ENCODE data around the gene FIBP.

Gene FIBP

GRCh38 chr11:65856689-65857499 lies 31.4 kb downstream of the FIBP start:
- Histone ChIP-seq H3K4ac (ENCODE audit: low read depth in 1 of 2, low read length in 2 of 2) (peak overlapping the region; percentile 79 to 99), H4K91ac (ENCODE audit: low read length) (peak overlapping the region; percentile 16), H2BK12ac (ENCODE audit: low read length in 2 of 2) (no peak overlapping the region), H2BK5ac (ENCODE audit: low read depth, low read length, poor library complexity, severe bottlenecking) (peak overlapping the region; percentile 9), H3K14ac (ENCODE audit: low read length in 2 of 2) (peak overlapping the region in 1 of 2 experiments; percentile 98), H3K9me3 (ENCODE audit: control insufficient read depth, low read length) (no peaks in the 10 kb centered on the region), H3K36me3 (ENCODE audit: control insufficient read depth in 1 of 2, insufficient read depth in 2 of 2, low read depth in 1 of 2, low read length in 2 of 2) (peaks cover 46 to 48% of the 10 kb centered on the region in 2 experiments), H4K8ac (ENCODE audit: low read length) (peak overlapping the region; percentile 27), H2AK5ac (ENCODE audit: low read length, severe bottlenecking) (no peak overlapping the region), H3K27me3 (ENCODE audit: control insufficient read depth in 1 of 2, insufficient read depth in 1 of 2, low read length in 2 of 2) (no peaks in the 10 kb centered on the region), H2AFZ (ENCODE audit: low read depth, low read length) (peak overlapping the region; percentile 34), H3K23ac (ENCODE audit: low read length in 2 of 2) (peak overlapping the region in 1 of 2 experiments; percentile 90), H3K4me3 (ENCODE audit: insufficient read depth in 1 of 2, low read depth in 1 of 2, low read length in 2 of 2) (peak overlapping the region; percentile 82 to 94), H3K79me1 (replicated peaks; ENCODE audit: low read length, poor library complexity, severe bottlenecking) (no peaks in the 10 kb centered on the region), H3K4me2 (ENCODE audit: low read length, poor library complexity, severe bottlenecking) (peak overlapping the region; percentile 64), H2BK120ac (ENCODE audit: low read depth, low read length) (no peak overlapping the region), H2BK15ac (ENCODE audit: low read depth, poor library complexity, severe bottlenecking) (no peak overlapping the region), H3K27ac (ENCODE audit: low read length, poor library complexity, severe bottlenecking) (peak overlapping the region; percentile 90), H3K9ac (ENCODE audit: low read length) (peak overlapping the region; percentile 94), H3K4me1 (ENCODE audit: control insufficient read depth, insufficient read depth, low read depth, low read length) (peaks cover 37% of the 10 kb centered on the region), H3K18ac (ENCODE audit: low read depth in 1 of 2, low read length in 2 of 2) (peak overlapping the region; percentile 97 to 98)
- DNase-seq = peak; percentile 69
- WGBS = 4% methylated on average over 40 of the region's 57 CpGs

GRCh38 chr11:65855927-65856363 lies 32.3 kb downstream of the FIBP start:
- peaks cover 53 to 55% of the 10 kb centered on the region in 2 experiments for H3K36me3 ChIP-seq (ENCODE audit: control insufficient read depth in 1 of 2, insufficient read depth in 2 of 2, low read depth in 1 of 2, low read length in 2 of 2)

DNA sequence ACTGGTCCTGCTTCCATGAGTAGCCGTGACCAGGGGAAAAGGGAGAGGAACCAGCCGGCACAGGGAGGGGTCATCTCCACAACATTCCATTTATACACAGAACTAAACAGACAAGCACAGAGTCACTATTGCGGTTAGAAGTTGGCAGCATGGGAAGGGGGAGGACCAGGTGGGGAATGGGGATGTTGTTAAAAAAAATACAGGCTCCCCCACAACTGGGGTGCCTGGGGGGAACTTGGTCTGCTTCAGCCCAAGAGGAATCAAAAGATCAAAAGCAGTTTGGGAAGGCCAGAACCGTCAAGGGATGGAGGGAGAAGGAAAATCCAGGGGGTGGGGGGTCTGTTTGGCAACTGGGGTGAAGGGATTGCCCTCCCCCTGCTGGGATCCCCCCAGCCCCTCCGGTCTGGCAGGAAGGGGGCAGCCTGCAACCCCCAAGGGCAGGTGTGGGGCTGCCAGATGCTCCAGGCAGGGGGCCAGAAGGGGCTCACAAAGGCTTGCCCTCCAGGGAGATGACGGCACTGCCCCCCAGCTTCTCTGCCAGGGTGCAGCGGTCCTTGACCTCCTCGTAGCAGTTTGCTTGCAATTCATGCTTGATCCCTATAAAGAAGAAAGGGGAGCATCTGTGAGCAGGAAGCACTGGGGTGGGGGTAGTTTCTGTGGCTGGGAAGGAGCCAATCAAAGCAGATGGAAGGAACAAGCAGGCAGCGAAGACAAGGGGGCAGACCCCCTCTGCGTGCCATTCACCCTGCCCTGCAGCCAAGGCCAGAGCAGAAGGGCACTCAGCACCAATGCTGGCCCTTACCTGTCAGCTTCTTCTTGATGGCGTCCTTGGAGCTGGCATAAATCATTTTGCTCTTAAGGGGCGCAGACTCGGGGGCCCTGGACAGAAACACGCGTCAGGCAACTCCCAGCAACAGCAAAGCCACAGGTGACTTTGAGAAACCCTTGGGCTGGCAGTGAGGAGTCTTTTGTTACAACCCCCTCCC lies 33.1 kb downstream of the FIBP start:
- Histone ChIP-seq H2AK5ac (ENCODE audit: low read length, severe bottlenecking) (no peak overlapping the region), H3K18ac (ENCODE audit: low read depth in 1 of 2, low read length in 2 of 2) (no peak overlapping the region), H2BK120ac (ENCODE audit: low read depth, low read length) (no peak overlapping the region), H2AFZ (ENCODE audit: low read depth, low read length) (no peak overlapping the region), H3K79me1 (replicated peaks; ENCODE audit: low read length, poor library complexity, severe bottlenecking) (peaks cover 5% of the 10 kb centered on the region), H3K23ac (ENCODE audit: low read length in 2 of 2) (no peak overlapping the region), H4K8ac (ENCODE audit: low read length) (no peak overlapping the region), H3K4me2 (ENCODE audit: low read length, poor library complexity, severe bottlenecking) (peak overlapping the region; percentile 8), H2BK12ac (ENCODE audit: low read length in 2 of 2) (no peak overlapping the region), H4K91ac (ENCODE audit: low read length) (no peak overlapping the region), H3K27ac (ENCODE audit: low read length, poor library complexity, severe bottlenecking) (no peak overlapping the region), H2BK5ac (ENCODE audit: low read depth, low read length, poor library complexity, severe bottlenecking) (no peak overlapping the region), H3K36me3 (ENCODE audit: control insufficient read depth in 1 of 2, insufficient read depth in 2 of 2, low read depth in 1 of 2, low read length in 2 of 2) (peaks cover 57 to 61% of the 10 kb centered on the region in 2 experiments), H3K4ac (ENCODE audit: low read depth in 1 of 2, low read length in 2 of 2) (no peak overlapping the region), H3K14ac (ENCODE audit: low read length in 2 of 2) (no peak overlapping the region), H3K9me3 (ENCODE audit: control insufficient read depth, low read length) (peaks cover 5% of the 10 kb centered on the region), H3K27me3 (ENCODE audit: control insufficient read depth in 1 of 2, insufficient read depth in 1 of 2, low read length in 2 of 2) (no peaks in the 10 kb centered on the region), H3K4me1 (ENCODE audit: control insufficient read depth, insufficient read depth, low read depth, low read length) (peaks cover 31% of the 10 kb centered on the region), H3K9ac (ENCODE audit: low read length) (peak overlapping the region; percentile 94), H3K4me3 (ENCODE audit: insufficient read depth in 1 of 2, low read depth in 1 of 2, low read length in 2 of 2) (peak overlapping the region in 1 of 2 experiments; percentile 94), H2BK15ac (ENCODE audit: low read depth, poor library complexity, severe bottlenecking) (no peak overlapping the region)
- no peak for DNase-seq
- 95% methylated on average over 13 of the region's 15 CpGs for WGBS

More at GRCh38 chr11:65855927-65856363, 32.3 kb downstream of the FIBP start:
- no peak for DNase-seq
- H3K9me3 ChIP-seq (ENCODE audit: control insufficient read depth, low read length) = peaks cover 5% of the 10 kb centered on the region
- 95% methylated on average over 15 of the region's 15 CpGs for WGBS
- H3K23ac ChIP-seq (ENCODE audit: low read length in 2 of 2) = no peak overlapping the region
- peaks cover under 1% of the 10 kb centered on the region for H3K79me1 ChIP-seq (replicated peaks; ENCODE audit: low read length, poor library complexity, severe bottlenecking)
- H3K18ac ChIP-seq (ENCODE audit: low read depth in 1 of 2, low read length in 2 of 2) = no peak overlapping the region
- no peak overlapping the region for H4K8ac ChIP-seq (ENCODE audit: low read length)
- no peak overlapping the region for H2BK15ac ChIP-seq (ENCODE audit: low read depth, poor library complexity, severe bottlenecking)
- H3K27me3 ChIP-seq (ENCODE audit: control insufficient read depth in 1 of 2, insufficient read depth in 1 of 2, low read length in 2 of 2) = no peaks in the 10 kb centered on the region
- H3K4ac ChIP-seq (ENCODE audit: low read depth in 1 of 2, low read length in 2 of 2) = no peak overlapping the region
- no peak overlapping the region for H3K27ac ChIP-seq (ENCODE audit: low read length, poor library complexity, severe bottlenecking)
- H2AFZ ChIP-seq (ENCODE audit: low read depth, low read length) = no peak overlapping the region
- no peak overlapping the region for H2BK12ac ChIP-seq (ENCODE audit: low read length in 2 of 2)
- no peak overlapping the region for H2AK5ac ChIP-seq (ENCODE audit: low read length, severe bottlenecking)
- H3K9ac ChIP-seq (ENCODE audit: low read length) = peak overlapping the region; percentile 94
- H3K4me2 ChIP-seq (ENCODE audit: low read length, poor library complexity, severe bottlenecking) = peak overlapping the region; percentile 64
- H2BK120ac ChIP-seq (ENCODE audit: low read depth, low read length) = no peak overlapping the region
- H3K4me3 ChIP-seq (ENCODE audit: insufficient read depth in 1 of 2, low read depth in 1 of 2, low read length in 2 of 2) = peak overlapping the region in 1 of 2 experiments; percentile 94
- peaks cover 31% of the 10 kb centered on the region for H3K4me1 ChIP-seq (ENCODE audit: control insufficient read depth, insufficient read depth, low read depth, low read length)
- no peak overlapping the region for H2BK5ac ChIP-seq (ENCODE audit: low read depth, low read length, poor library complexity, severe bottlenecking)
- H4K91ac ChIP-seq (ENCODE audit: low read length) = no peak overlapping the region
- H3K14ac ChIP-seq (ENCODE audit: low read length in 2 of 2) = no peak overlapping the region

Measured in mesenchymal stem cell (in vitro differentiated cells and primary cell).